GM12874 (cell line): ENCODE measurements around the gene HBP1.

Experiments
- CTCF ChIP-seq: IDR thresholded peaks from 2 replicates; pipeline ENCODE4 v1.5.1; 2011; ENCODE audit warnings: low read depth, mild to moderate bottlenecking, control low read depth, low read length, moderate library complexity; ENCODE audit not compliant: insufficient read depth

The HBP1 gene

GRCh38 chr7:107234436-107234835 lies 65.6 kb downstream of the HBP1 start:
- no peak for TF ChIP-seq CTCF

GRCh38 chr7:107236862-107237261 lies 68.1 kb downstream of the HBP1 start:
- TF ChIP-seq CTCF, result no peak

GRCh38 chr7:107237451-107237850 lies 68.6 kb downstream of the HBP1 start:
- no peak for TF ChIP-seq CTCF

- TF ChIP-seq CTCF, result no peak
These were observed 73.5 kb downstream of the HBP1 start for GRCh38 chr7:107242267-107242666.

GRCh38 chr7:107244613-107245012 lies 75.8 kb downstream of the HBP1 start:
- TF ChIP-seq CTCF, result no peak

- TF ChIP-seq CTCF, result no peak
These were observed 79.9 kb downstream of the HBP1 start for GRCh38 chr7:107248551-107249316.

GRCh38 chr7:107251963-107252362 lies 83.2 kb downstream of the HBP1 start:
- no peak for TF ChIP-seq CTCF
